Endothelial cell of umbilical vein (primary cell): Measurements from ENCODE around the gene DPP10. TPM values are rescaled to one million over a fixed set of nuclear protein-coding genes. Genes with fewer than 3 reads are reported as not detected.

Source experiments
- BruUV-seq: library from RNA; stranded (reverse); fragments of 400-500 nt; replicated peaks from 2 replicates; lab custom pipeline; 2021; lab: Mats Ljungman, UMichigan
- CTCF ChIA-PET: fragments of 300-600, 350-600 bp; sonication (Branson Sonifier 250); formaldehyde crosslinking; loops from one replicate; lab custom pipeline; 2021; ENCODE audit warnings: antibody characterized with exemption, inconsistent platforms; lab: Charles Lee
- POLR2A ChIA-PET: fragments of 300-600, 350-600 bp; sonication (Branson Sonifier 250); formaldehyde crosslinking; loops from one replicate; lab custom pipeline; 2021; ENCODE audit warnings: antibody characterized with exemption, inconsistent platforms; lab: Charles Lee
- DNase-seq: peaks from one replicate; pipeline ENCODE4 v3.0.0-alpha.2; 2011; ENCODE audit warnings: low read depth, low spot score
- FAIRE-seq: peaks from 2 replicates; lab custom pipeline; 2011; peaks lifted over from hg19 to GRCh38; lab: Jason Lieb, UNC
- H2AFZ ChIP-seq: 2 replicates; pipeline ENCODE4 v1.6.0; 2012; ENCODE audit warnings: low read depth, low read length, control low read depth, inconsistent platforms
- H3K27ac ChIP-seq: 2 replicates; pipeline ENCODE4 v1.5.1; 2011; ENCODE audit warnings: low read depth, mild to moderate bottlenecking, control low read depth, low read length, moderate library complexity; ENCODE audit not compliant: insufficient read depth
- H3K27me3 ChIP-seq, 2 experiments: 2 replicates each; pipeline versions ENCODE4 v1.6.0 to v1.6.1; 2011; ENCODE audit warnings: low read length in 2 of 2, mixed read lengths in 1 of 2; ENCODE audit not compliant: control insufficient read depth in 2 of 2, insufficient read depth in 2 of 2
- H3K36me3 ChIP-seq, 2 experiments: 2 replicates in 1 of 2; 3 replicates in 1 of 2; pipeline ENCODE4 v1.5.1; 2011; ENCODE audit warnings: low read length in 2 of 2, mild to moderate bottlenecking in 1 of 2, moderate library complexity in 1 of 2; ENCODE audit not compliant: control insufficient read depth in 2 of 2, insufficient read depth in 2 of 2; ENCODE audit errors: extremely low read depth in 1 of 2
- H3K4me1 ChIP-seq: 3 replicates; pipeline ENCODE4 v1.5.1; 2011; ENCODE audit warnings: mild to moderate bottlenecking, low read length; ENCODE audit not compliant: control insufficient read depth, insufficient read depth; ENCODE audit errors: extremely low read depth
- H3K4me2 ChIP-seq: 2 replicates; pipeline ENCODE4 v1.6.1; 2011; ENCODE audit warnings: low read length, control low read depth, mixed read lengths; ENCODE audit not compliant: insufficient read depth
- H3K4me3 ChIP-seq, 3 experiments: fragments of 200-600 bp in 1 of 3; sonication (generic), shearing (Covaris generic) in 1 of 3; replicated peaks in 1 of 3; 2 replicates each; pipeline ENCODE4 v1.5.1; 2011 to 2016; ENCODE audit warnings: control low read depth in 3 of 3, low read length in 3 of 3, mild to moderate bottlenecking in 2 of 3, inconsistent platforms in 1 of 3, low read depth in 1 of 3, moderate library complexity in 1 of 3; ENCODE audit not compliant: insufficient read depth in 1 of 3
- H3K79me2 ChIP-seq: 2 replicates; pipeline ENCODE4 v1.6.0; 2012; ENCODE audit warnings: low read length, inconsistent platforms; ENCODE audit not compliant: control insufficient read depth, insufficient read depth
- H3K9ac ChIP-seq: replicated peaks from 2 replicates; pipeline ENCODE3; 2011; ENCODE audit warnings: low read length, control low read depth; ENCODE audit not compliant: insufficient read depth; ENCODE audit errors: extremely low read depth
- H3K9me1 ChIP-seq: replicated peaks from 3 replicates; pipeline ENCODE4 v1.6.0; 2011; ENCODE audit warnings: mild to moderate bottlenecking, low read length; ENCODE audit not compliant: control insufficient read depth, insufficient read depth; ENCODE audit errors: extremely low read depth
- H3K9me3 ChIP-seq: replicated peaks from 2 replicates; pipeline ENCODE4 v1.5.1; 2012; ENCODE audit warnings: low read length, inconsistent platforms; ENCODE audit not compliant: control insufficient read depth, insufficient read depth
- H4K20me1 ChIP-seq: replicated peaks from 2 replicates; pipeline ENCODE3; 2011; ENCODE audit warnings: mild to moderate bottlenecking, low read length; ENCODE audit not compliant: control insufficient read depth, insufficient read depth; ENCODE audit errors: extremely low read depth
- CTCF ChIP-seq, 2 donors: IDR thresholded peaks; 1 replicate in 1 of 2; 2 replicates in 1 of 2; pipeline ENCODE4 v1.5.1; 2011; ENCODE audit warnings: low read length in 2 of 2, mild to moderate bottlenecking in 2 of 2, moderate library complexity in 2 of 2, control low read depth in 1 of 2, inconsistent platforms in 1 of 2, low read depth in 1 of 2; ENCODE audit not compliant: insufficient read depth in 1 of 2; ENCODE audit errors: extremely low read depth in 1 of 2
- EZH2 ChIP-seq: IDR thresholded peaks from 2 replicates; pipeline ENCODE4 v1.6.1; 2012; ENCODE audit warnings: borderline replicate concordance, low read depth, mild to moderate bottlenecking, moderate library complexity, low read length, inconsistent platforms; ENCODE audit not compliant: severe bottlenecking
- FOS ChIP-seq: IDR thresholded peaks from 2 replicates; pipeline ENCODE4 v1.6.1; 2011; ENCODE audit warnings: mild to moderate bottlenecking, low read length, moderate library complexity, borderline replicate concordance; ENCODE audit not compliant: insufficient read depth
- GATA2 ChIP-seq: IDR thresholded peaks from 2 replicates; pipeline ENCODE4 v1.7.0; 2011; ENCODE audit warnings: low read depth, mild to moderate bottlenecking, moderate library complexity, mixed read lengths, low read length; ENCODE audit not compliant: insufficient read length, insufficient read depth
- JUN ChIP-seq: IDR thresholded peaks from 2 replicates; pipeline ENCODE4 v1.6.1; 2011; ENCODE audit warnings: borderline replicate concordance, low read depth; ENCODE audit not compliant: insufficient read length, insufficient read depth
- MAX ChIP-seq: IDR thresholded peaks from 2 replicates; pipeline ENCODE4 v1.6.1; 2011; ENCODE audit not compliant: insufficient read depth, insufficient read length
- MYC ChIP-seq: IDR thresholded peaks from one replicate; pipeline ENCODE4 v1.6.1; 2011; ENCODE audit warnings: mild to moderate bottlenecking, low read depth, low read length
- POLR2A ChIP-seq: IDR thresholded peaks from 2 replicates; pipeline ENCODE4 v1.6.1; 2012; ENCODE audit warnings: low read depth, mild to moderate bottlenecking, control low read depth, low read length
- POLR2AphosphoS5 ChIP-seq: IDR thresholded peaks from 2 replicates; pipeline ENCODE4 v1.6.1; 2012; ENCODE audit warnings: low read depth, mild to moderate bottlenecking, control low read depth, low read length, moderate library complexity; ENCODE audit not compliant: insufficient read depth
- dilution Hi-C: fragments of 300-500 bp; cut with MboI; formaldehyde crosslinking; loops from one replicate; pipeline ENCODE4 v1.15.0; 2019; ENCODE audit warnings: low sequenced_read_pairs; ENCODE audit not compliant: extremely low pct_ligation_motif_present
- intact Hi-C: fragments of 100-400 bp; cut with micrococcal nuclease; formaldehyde crosslinking; loops from one replicate; pipeline ENCODE4 v1.10.0; 2022
- polyA plus RNA-seq, 4 experiments: library from polyadenylated mRNA; depleted of rRNA in 3 of 4; stranded (reverse) in 3 of 4; unstranded in 1 of 4; fragments of >200 nt; gene quantifications; 2 replicates each; pipeline versions ENCODE4 v1.2.1 to v1.2.3, GENCODE V29; 2011 to 2012; ENCODE audit warnings: missing spikeins in 1 of 4
- total RNA-seq: library from RNA; stranded (reverse); gene quantifications from 2 replicates; pipeline ENCODE4 v1.2.3, GENCODE V29; 2021

Gene DPP10
- total and polyA plus RNA-seq, 2 donors (not counting 3 experiments of a cell fraction or from before 2014, with no cell fraction given) = not detected

- no TSS peak for BruUV-seq
- Histone ChIP-seq H3K36me3 (no peaks in the 10 kb centered on the region), H3K27me3 (no peaks in the 10 kb centered on the region), H3K4me2 (no peak overlapping the region), H3K4me3 (no peak overlapping the region), H3K9me1 (no peaks in the 10 kb centered on the region), H2AFZ (no peak overlapping the region), H3K79me2 (no peaks in the 10 kb centered on the region), H3K4me1 (no peaks in the 10 kb centered on the region), H3K27ac (no peak overlapping the region), H3K9ac (no peak overlapping the region), H4K20me1 (no peaks in the 10 kb centered on the region), H3K9me3 (no peaks in the 10 kb centered on the region)
- ChIA-PET CTCF (no interaction called here), POLR2A (no interaction called here)
- FAIRE-seq (no peak), DNase-seq (no peak)
- dilution Hi-C loops (no loop called here), intact Hi-C loops (no loop called here)
- no peak for TF ChIP-seq POLR2AphosphoS5
- TF ChIP-seq GATA2 = no peak
- no peak for TF ChIP-seq EZH2
- no peak for TF ChIP-seq MAX
- no peak for TF ChIP-seq FOS
- TF ChIP-seq POLR2A = no peak
- no peak for TF ChIP-seq MYC
- TF ChIP-seq CTCF (IDR thresholded peaks at IDR 0.05; ENCODE audit: extremely low read depth in 1 of 2, insufficient read depth in 1 of 2, low read depth in 1 of 2, low read length in 2 of 2) = no peak
- TF ChIP-seq JUN = no peak
These were observed 104.1 kb downstream of the DPP10 start for GRCh38 chr2:114546531-114546930.
